GM12892 (cell line): ENCODE results near the gene C10orf90.

Experiments
- DNase-seq: peaks from one replicate; pipeline ENCODE4 v3.0.0; 2011; ENCODE audit not compliant: insufficient read length
- FAIRE-seq: peaks from 2 replicates; lab custom pipeline; 2011; peaks lifted over from hg19 to GRCh38; lab: Jason Lieb, UNC
- POLR2A ChIP-seq: IDR thresholded peaks from 2 replicates; pipeline ENCODE4 v1.6.1; 2011; ENCODE audit warnings: low read depth, low read length, control low read depth
- POLR2AphosphoS5 ChIP-seq: IDR thresholded peaks from 2 replicates; pipeline ENCODE4 v1.6.1; 2011; ENCODE audit warnings: low read depth, low read length, control low read depth
- TAF1 ChIP-seq: IDR thresholded peaks from 2 replicates; pipeline ENCODE4 v1.6.1; 2011; ENCODE audit warnings: low read depth, mild to moderate bottlenecking, control low read depth, low read length, borderline replicate concordance

Gene C10orf90

GRCh38 chr10:126397640-126398382 lies 272.7 kb downstream of the C10orf90 start:
- DNase-seq = no peak
- FAIRE-seq = no peak
- TF ChIP-seq POLR2A (no peak), TAF1 (no peak), POLR2AphosphoS5 (no peak)

GRCh38 chr10:126397156-126397555 lies 273.3 kb downstream of the C10orf90 start:
- FAIRE-seq = no peak
- no peak for TF ChIP-seq TAF1
- no peak for DNase-seq

- TF ChIP-seq POLR2A (no peak), TAF1 (no peak), POLR2AphosphoS5 (no peak)
- FAIRE-seq (no peak), DNase-seq (no peak)
These were observed 275.5 kb downstream of the C10orf90 start for GRCh38 chr10:126394948-126395347.

GRCh38 chr10:126393076-126393475 lies 277.4 kb downstream of the C10orf90 start:
- TF ChIP-seq POLR2A (no peak), POLR2AphosphoS5 (no peak), TAF1 (no peak)
- no peak for DNase-seq
- FAIRE-seq = no peak

DNA sequence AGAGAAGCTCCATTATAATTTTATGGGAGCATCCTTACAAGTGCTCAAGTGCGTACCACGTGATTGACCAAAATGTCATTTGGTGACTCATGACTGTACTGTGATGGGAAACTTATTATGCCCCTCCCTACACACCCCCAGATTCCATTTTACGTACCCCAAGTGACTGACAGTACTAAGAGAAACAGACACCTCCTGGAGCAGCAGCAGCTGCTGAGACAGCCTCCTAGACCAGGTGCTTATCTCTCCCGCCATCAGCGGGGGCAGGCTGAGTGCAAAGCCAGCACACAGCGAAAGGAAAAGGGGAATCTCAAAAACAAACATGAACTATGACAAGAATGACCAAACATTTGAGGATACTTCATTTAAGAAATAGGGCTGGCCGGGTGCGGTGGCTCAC lies 278.0 kb downstream of the C10orf90 start:
- TF ChIP-seq POLR2A (no peak), POLR2AphosphoS5 (no peak), TAF1 (no peak)
- FAIRE-seq (no peak), DNase-seq (no peak)

- no peak for DNase-seq
- TF ChIP-seq TAF1 = no peak
- FAIRE-seq = no peak
These were observed 278.4 kb downstream of the C10orf90 start for GRCh38 chr10:126392068-126392467.

DNA sequence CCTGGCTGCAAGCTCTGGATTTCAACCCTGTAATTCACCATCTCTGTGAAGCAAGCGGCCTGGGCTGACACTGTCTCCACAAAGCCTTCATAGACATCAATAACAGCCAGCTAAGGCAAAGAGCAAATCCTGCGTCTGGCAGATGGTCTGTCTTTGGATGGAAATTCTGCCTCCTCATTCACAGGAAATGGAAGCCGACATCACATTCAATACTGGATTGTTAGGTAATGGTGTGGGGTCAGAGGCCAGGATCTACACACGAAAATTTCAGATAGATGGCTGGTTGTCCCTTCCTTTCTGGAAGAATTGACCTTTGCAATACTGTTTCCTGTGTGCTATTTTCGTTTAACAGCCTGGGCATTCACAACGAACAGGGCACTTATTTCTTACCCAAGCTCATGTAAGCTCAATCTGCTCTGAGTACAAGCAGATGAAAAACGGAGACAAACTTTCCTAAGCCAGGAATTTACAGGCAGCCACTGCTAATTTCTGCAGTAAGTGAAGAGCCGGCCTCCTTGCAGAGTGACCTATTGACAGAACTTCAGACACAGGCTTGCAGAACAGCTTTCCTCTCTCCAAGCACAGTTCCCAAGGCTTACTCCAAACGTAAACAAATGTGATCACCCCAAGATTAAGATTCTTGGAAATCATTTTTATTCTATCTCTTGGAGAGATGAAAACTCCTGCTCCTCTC lies 279.2 kb downstream of the C10orf90 start:
- FAIRE-seq (no peak), DNase-seq (no peak)
- TF ChIP-seq POLR2AphosphoS5 = no peak
- no peak for TF ChIP-seq POLR2A
- no peak for TF ChIP-seq TAF1

- DNase-seq = no peak
- TF ChIP-seq POLR2A (no peak), POLR2AphosphoS5 (no peak), TAF1 (no peak)
- FAIRE-seq = no peak
These were observed 280.2 kb downstream of the C10orf90 start for GRCh38 chr10:126390324-126390723.

GRCh38 chr10:126387931-126388911 lies 282.3 kb downstream of the C10orf90 start, which contains the start of gene ADAM12:
Gene ADAM12 (minus strand): TSS chr10:126388477. CDS start chr10:126388145, 332 bp downstream.
- no peak for DNase-seq
- TF ChIP-seq TAF1 (no peak), POLR2A (no peak), POLR2AphosphoS5 (no peak)
- FAIRE-seq = no peak

DNA sequence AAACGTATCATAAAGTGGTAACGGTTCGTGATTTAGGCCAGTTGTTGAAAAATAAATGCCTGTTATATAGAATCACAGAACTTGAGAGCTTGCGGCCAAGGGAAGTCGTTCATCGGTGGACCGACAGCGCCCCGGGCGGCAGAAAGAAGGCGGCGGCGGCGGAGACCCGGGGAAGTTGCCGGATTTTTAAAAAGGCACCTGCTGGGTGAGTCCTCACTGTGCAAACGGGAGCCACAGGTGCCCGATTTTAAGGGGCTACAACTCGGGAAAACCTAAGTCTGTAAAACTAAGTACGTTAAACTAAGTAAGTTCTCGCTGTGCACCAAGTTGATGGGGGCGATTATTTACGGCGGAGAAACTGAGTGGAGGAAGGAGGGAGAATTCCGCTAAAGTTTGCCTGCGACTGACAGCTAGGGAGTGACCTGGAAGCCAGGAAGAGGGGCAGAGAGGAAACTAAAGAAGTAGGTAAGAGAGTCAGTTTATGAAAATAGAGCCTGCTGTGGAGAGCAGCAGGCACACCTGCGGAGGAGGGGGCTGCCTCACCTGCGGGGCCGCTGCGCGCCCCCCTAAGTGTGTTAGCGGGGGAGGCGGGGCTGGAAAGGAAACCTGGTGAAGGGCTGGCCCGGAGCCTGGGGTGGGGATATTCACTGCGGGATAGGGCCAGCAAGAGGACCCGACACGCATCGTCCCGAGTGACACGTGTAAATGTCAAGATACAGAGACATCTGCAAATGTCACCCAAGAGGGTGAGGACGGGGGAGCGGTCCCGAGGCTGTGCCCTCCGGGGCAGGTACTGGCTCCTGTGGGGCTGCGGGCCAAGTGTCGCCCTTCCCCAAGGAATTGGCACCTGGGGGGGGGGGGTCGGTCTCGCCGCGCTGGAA lies 283.2 kb downstream of the C10orf90 start:
- no peak for DNase-seq
- no peak for FAIRE-seq
- TF ChIP-seq POLR2A (no peak), TAF1 (no peak), POLR2AphosphoS5 (no peak)
